ENCODE measurements around the gene ZDHHC11B.

GRCh38 chr5:677131-678101, 107.1 kb downstream of the ZDHHC11B start:
- TF ChIP-seq CTCF (IDR thresholded peaks at IDR 0.05) (no peak), POLR2A (IDR thresholded peaks at IDR 0.05) (no peak), POLR2AphosphoS5 (IDR thresholded peaks at IDR 0.05) (no peak), EP300 (IDR thresholded peaks at IDR 0.05; ENCODE audit: low read depth) (no peak)
